ENCODE data around the gene CIBAR2.

The CIBAR2 gene

DNA sequence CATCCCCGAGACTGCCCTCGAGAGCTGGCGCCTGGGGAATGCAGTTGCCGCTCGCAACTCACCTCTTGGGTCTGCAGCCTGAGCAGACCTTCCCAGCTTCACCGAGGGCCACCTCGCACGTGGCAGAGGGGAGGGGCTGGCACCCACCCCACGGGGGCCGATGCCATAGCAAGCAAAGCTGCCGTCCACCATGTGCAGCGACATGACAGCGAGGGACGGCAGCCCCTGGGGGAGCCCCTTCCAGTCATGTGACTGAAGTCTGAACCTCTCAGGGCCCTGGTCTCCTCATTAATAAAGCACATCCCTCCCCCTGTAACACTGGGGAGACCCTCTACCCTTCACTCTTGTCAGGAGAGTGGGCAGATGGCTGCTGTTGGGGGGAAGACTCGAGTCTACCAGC, 30.5 kb downstream of the CIBAR2 start:
- no peak for DNase-seq

DNA sequence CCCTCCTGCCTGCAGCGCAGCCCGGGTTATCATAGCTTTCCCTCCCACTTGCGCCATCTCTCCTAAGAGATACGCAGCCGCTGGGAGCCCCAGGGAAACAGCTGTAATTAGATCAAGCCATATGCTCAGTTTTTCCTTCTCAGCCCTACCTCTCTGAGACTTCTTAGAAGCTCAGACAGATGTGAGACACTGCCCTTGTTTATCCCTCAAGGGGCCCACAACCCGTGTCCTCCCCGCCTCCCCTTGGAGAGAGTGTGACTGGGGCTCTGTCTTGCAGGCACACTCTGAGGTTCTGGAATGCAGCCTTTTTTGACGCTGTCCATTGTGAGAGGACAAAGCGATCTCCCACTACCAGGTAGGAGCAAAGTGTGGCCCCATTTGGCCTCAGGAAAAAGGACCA, 31.2 kb downstream of the CIBAR2 start:
- no peak for DNase-seq

DNA sequence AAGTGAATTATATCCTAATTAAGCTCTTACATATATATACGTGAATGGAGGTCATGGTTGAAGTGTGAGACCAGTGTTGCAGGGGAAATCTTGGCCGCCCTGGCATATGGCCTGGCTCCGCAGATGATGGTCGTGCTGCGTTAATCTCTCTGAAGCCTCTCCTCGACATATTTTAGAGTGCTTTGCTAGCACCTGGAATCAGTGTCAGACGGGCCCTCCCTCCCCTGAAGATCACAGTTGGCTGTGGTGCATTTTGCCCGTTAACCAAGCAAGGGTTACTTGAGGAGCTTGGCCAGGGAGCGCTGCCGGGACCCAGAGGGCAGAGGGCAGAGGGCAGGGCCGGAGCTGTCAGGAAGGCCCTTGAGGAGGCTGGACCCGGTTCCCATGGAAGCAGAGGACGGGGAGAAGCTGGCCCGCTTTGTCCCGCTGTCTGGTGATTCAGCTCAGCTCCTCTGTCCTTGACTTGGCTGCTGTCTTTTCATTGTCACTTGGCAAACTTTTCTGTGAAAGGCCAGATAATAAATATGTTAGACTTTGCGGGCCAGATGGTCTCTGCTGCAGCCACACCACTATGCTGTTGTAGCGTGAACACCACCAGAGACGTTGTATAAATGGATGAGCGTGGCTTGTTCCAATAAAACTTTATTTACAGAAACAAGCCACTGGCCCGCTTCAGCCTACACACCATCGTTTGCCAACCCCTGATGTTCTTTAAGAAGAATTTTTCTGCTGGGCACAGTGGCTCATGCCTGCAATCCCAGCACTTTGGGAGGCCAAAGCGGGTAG, 32.3 kb downstream of the CIBAR2 start:
- no peak for DNase-seq

DNA sequence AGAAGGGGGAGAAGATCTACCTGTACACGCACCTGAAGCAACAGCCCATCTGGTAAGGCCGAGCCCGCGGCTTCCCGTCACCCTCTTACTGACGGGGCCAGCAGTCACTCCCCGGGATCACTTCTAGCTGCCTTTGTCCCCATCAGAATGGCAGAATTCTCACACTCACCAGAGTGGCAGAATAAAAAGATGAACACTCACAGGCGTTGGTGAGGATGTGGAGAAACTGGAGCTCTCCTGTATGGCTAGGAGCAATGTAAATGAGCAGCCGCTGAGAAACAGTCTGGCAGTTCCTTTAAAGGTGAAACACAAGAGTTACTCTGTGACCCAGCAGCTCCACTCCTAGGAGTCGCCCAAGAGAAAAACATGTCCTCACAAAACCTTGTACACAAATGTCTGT, 33.3 kb downstream of the CIBAR2 start:
- DNase-seq = no peak

DNA sequence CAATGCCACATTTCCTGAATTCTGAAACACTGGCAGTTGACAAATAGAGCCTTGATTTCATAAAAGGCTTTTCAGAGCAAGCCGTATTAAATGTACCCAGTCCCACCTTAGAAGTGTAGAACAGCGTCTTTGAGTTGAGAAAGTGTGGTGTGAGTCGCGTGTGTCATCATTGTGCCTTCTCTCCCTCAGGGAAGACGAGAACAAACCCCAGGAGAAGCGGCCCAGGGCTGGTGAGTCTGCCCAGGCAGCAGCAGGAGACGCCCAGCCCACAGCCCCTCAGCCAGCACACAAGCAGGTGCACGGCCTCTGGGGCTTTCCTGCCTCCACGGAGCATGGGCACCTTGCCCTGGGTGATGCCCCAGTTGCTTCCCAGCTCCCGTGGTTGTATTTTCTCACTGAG, 34.0 kb downstream of the CIBAR2 start:
- no peak for DNase-seq

DNA sequence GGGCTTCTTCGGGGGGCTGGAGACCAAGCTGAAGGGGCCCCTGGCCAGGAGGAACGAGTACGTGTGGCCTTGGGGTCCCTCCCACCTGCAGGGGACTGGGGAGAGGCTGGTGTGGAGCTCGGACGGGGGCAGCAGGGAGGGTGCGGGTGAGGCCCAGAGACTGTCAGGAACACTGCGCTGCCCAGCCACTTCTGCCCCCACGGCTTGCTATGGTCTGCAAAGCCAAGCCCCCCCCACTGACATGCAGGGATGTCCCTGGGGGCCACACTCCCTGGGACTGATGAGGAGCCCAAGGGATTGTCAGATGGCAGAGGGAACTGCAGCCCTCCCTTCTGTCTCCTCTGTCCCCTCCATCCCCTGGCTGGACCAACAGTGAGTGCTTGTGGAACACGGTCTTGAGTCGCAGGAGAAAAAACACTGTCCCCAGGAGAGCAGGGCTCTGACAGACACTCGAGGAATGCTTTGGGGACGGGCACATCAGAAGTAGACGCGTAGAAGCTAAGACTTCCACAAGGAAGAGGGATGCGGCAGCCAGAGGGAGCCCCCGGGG, 34.6 kb downstream of the CIBAR2 start:
- no peak for DNase-seq

DNA sequence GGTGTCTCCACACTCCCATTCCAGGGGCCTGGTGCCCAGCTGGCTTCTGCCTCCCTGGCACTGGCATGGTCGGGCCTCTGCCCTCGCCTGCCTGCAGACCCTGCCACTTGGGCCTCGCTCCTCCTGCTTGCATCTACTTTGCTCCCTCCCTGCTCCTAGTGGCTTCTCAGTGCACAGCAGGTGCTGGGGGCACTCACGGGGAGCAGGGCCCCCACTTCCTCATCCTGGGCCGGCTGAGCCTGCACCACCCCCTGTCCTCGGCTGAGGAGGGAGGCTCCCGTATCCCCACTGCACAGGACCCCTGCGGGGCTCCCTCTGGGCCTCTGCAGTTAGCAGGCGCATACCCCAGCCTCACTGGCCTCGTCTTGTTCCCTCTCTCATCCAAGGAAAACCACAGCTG, 35.2 kb downstream of the CIBAR2 start:
- DNase-seq = no peak

DNA sequence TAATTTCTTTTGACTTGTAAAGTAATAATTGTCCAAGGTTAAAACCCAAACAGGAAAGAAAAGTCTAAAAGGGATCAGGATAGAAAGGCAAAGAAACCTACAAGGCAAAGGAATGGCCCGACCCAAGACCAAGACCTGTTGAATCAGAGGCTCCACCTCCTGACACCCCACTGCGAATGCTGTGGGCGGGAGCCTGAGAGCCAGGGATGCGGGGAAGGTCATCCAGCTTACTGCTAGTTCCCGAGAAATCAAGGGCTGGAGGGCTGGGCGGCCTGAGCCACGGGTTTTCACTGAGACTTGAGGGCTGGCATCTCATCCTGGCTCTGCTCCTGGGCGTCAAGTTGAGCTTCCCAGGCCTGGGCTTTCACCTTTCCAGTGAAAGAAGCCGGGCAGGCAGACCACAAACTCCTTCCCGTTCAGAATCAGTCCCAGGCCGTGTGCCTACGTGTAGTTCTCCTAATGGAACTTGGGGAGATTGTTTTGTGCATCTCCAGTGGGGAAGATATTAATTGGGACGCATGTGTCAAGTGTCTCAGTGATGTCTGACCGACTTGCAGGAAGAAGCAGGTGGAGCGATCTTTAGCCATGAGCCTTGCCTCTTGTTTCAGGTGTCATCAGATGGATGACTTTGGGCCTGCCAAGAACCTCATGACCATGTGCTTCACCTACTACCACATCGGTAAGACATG, 36.9 kb downstream of the CIBAR2 start:
- DNase-seq = no peak

DNA sequence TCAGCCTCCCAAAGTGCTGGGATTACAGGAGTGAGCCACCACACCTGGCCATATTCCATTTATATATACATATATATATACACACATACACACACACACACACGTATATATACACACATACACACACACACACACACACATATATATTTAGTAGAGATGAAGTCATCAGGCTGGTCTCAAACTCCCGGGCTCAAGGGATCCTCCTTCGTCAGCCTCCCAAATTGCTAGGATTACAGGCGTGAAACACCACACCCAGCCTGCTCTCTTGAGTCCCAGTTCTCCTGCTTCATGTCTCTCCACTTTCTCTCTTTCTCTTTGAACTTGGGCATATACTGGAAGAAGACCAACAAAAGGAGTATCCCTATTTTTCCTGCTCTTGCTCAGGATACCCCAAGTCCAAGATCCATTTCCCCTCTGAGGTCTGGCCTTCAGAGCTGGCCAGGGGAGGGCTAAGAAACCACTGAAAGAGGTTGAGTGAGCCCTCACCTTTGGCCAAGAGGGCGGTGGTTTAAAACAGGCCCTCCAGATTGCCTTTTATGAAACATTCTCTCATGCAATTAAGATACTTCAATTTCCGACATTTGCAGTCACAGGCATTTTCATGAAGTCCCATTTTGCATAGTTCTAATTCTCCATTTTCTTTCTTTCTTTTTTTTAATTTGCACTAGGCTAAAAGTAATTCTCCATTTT, 37.9 kb downstream of the CIBAR2 start:
- DNase-seq = no peak

DNA sequence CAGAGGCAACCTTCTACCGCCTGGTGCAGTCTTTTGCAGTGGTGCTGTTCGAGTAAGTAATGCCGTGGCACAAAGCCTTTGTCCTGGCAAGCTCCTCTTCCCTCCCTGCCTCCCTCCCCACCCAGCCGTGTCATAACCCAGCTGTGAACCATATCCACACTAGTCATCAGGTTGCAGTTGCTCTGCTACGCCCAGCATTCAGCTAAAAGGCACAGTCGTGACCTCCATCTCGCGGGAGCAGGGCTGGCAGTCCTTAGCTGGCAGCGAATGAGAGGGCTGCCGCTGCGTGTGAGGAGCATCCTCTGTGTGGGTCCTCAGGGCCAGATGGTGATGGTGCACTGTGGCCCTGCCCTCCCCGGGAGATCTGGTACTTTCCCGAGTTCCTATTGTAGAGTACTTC, 39.3 kb downstream of the CIBAR2 start:
- DNase-seq = no peak

DNA sequence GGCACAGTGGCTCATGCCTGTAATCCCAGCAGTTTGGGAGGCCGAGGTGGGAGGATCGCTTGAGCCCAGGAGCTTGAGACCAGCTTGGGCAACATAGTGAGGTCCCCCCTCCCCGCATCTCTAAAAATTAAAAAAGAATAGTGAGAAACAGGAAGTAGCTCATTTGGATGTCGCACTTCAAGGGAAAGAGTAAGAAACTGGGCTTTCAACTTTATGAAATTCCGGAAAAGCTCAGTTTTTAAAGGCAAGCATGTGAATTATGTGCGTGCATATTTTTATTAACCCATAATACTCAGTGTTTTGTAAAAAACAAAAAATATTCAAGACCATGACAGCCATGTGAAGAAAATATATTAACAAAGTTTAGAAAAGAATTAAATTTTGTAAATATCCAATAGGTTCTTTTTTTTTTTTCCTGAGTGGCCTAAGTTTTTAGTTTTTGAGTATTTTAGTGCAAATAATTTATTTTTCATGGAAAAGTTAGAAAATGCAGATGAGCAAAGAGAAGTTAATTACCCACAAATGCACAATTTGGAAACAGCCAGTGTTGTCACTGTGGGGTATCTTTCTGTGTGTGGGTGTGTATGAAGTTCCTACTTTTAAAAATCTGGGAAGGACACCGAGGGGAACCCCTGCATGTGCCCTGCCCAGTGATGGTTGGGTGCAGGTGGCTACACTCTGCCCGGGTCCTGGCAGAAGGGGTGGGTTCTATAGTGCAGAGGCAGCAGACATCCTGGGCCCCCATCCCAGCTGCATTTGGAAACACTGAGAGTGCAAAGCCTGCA, 40.0 kb downstream of the CIBAR2 start:
- no peak for DNase-seq

DNA sequence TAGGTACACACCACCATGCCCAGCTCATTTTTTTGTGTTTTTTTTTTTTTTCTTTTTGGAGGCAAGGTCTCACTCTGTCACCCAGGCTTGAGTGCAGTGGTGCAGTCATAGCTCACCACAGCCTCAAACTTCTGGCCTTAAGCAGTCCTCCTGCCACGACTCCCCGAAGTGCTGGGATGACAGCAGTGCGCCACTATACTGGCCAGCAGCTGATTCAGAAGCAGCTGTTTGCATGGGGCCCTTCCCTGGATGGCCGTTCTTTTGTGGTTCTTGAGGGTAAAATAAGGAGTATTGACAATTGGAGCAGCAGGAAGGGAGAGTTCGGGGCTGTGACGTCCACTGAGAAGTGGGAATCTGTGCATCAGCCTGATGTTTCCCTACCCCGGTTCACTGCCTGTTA, 43.1 kb downstream of the CIBAR2 start:
- DNase-seq = no peak

DNA sequence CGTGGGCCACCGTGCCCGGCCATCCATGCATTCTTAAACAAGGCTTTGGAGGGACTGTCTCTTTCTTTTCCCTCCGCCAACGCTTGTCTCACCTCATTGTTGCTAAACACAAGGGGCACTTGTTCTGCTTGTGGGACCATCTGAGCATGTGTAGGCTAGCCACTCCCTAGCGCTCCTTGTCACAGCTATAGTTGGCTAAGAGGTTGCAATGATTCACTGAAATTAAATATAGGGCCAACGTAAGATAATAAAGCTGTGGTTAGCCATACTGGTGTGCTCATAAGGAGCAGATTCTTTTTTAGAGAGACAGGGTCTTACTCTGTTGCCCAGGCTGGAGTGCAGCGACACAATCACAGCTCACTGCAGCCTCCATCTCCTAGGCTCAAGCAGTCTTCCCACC, 43.5 kb downstream of the CIBAR2 start:
- DNase-seq = no peak

DNA sequence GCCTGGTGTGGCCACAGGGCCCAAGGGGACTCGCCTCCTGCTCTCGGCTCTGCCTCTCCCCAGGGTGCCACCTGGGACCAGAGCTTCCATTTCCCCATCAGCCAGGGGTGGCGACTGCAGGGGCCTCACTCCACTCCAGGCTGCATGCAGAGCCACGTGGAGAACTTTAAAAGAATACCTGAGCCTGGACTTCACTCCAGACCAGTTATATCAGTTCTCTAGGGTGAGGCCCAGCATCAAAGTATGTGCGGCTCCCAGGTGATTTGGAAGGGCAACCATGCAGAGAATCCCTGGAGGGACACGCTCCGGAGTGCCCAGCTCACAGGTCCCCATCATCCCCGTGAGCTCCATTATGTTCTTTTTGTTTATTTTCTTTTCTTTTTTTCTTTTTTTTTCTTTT, 44.8 kb downstream of the CIBAR2 start:
- DNase-seq = no peak

DNA sequence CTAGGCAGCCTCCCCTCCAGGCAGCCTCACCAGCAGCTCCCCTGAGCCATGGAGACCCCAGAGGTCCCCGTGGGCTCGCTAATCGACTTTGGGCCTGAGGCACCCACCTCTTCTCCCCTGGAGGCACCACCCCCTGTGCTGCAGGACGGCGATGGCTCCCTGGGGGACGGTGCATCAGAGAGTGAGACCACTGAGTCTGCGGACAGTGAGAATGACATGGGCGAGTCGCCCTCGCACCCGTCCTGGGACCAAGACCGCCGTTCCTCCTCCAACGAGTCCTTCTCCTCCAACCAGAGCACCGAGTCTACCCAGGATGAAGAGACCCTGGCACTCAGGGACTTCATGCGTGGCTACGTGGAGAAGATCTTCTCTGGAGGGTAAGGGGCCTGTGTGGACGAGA, 45.2 kb downstream of the CIBAR2 start:
- no peak for DNase-seq

DNA sequence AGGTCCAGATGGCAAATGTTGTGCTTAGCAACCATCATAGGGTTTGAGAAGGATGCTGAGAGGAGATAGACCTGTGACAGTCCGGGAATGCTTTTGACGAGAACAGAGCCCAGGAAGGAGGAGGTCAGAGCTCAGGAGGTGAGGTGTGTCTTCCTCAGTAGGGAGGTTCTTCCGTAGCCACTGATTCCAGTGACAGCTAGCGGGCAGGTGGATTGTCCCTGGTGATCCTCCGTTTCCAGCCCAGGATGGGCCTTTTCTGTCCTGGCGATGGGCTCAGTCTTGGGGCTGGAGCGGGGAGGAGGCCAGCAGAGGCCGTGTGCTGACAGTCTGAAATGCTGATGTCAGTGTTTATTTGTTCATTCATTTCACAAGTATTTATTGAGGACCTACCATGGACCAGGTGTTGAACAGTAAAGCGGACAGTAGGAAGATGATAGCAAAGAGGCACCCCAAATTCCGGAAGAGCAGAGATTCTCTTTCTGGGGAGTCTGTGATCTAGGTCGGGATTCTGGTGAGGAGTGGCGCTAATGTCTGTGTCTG, 45.9 kb downstream of the CIBAR2 start:
- no peak for DNase-seq

DNA sequence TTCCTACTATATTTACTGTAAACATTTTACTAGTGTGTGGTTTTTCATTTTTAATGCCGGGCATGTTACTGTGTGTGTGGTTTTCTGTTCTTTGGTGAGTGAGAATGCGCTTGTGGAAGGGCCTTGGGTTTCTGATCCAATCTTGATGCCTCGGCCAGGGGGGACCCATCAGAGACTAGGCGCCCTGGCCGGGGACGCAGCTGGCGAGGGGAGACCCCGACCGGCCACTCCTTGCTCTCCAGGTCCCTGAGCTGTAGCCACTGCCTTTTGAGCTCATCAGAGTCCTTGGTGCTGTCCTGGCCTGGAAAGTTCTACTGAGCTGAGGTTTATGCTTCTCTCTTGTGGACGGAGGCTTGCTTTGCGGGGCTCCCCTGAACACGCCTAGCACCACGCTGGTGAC, 47.2 kb downstream of the CIBAR2 start:
- no peak for DNase-seq

DNA sequence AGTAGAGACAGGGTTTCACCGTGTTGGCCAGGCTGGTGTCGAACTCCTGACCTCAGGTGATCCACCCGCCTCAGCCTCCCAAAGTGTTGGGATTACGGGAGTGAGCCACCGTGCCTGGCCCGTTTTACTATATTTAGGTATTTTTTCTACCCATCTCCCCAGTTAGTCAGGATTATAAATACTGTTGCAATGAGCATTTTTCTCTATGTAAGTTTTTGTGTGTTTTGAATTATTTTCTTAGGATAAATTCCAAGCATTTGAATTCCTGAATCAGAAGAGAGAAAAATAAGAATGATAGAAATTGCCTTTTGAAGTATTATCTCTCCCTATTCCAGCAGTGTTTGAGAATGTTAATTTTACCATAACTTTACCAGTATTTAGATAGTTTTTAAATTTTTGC, 48.1 kb downstream of the CIBAR2 start:
- no peak for DNase-seq

DNA sequence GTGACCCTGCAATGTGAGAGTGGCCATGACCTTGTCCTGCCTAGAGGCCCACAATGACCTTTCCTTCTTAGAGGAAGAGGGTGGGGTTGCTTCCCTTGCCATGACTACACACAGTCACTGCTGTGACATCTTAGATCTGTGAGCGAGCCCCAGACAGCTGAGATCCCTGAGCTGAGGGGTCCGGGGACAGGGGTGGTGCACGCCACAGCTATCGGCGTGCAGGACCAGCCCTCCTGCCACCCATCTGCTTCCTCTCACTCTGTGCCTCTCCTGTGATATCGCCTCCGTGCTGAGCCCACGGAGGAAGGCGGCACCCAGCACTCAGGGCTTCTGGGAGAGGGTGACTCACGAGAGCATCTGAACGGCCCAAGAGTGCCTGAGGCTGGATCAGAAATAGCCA, 49.4 kb downstream of the CIBAR2 start:
- no peak for DNase-seq

DNA sequence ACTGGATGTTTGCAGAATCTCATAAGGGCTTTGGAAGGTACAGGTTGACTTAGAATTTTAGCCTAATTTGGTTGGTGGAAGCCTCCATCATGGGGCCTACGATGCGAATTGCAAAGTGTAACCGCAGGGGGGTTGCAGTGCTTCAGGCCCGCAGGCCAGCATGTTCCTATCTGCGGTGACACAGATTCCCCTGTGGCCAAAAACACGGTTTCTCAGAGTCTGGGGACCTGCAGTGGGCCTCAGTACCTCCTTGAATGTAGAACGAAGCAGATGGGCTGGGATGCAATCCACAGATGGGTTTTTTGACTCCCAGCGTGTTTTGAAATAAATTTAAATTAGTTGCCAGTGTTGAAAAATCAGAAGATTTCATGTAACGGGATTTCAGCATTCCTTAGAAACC, 49.9 kb downstream of the CIBAR2 start:
- no peak for DNase-seq

DNA sequence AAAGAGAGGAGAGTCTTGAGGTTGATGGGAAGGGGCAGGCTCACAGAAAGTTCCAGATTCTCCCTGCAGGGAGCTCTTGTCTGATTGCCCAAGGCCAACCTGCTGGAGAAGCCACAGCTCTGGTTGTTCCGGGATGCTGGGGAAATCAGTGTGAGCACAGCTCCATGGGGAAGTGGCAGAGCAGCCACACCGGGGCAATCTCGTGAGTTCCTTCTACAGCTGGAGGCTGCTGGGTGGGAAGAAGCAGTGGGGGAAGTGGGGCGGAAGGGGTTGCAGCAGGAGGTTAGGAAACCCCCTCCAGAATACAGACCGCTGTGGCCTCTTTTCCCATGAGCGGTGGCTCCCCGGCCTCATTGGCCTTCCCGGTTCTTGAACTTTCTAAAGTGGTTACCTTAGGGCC, 50.7 kb downstream of the CIBAR2 start:
- DNase-seq = no peak

DNA sequence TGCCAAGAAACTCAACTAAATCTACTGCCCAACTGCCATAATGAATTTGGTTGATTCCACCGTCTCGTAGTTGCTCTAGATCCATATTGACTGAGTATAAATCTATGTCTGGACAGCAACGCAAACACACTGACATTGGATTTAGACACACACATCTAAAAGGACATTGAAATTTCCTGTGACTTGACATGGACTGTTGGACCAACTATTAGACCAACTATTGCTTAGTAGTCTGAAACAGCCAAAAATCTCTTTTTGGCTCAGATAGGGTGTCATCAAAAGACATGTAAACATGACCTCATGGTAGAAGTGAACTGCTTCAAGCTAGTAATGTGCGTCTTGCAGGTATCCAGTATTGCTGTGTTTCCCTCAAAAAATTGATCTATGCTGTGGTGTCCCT, 53.4 kb downstream of the CIBAR2 start:
- DNase-seq = no peak

DNA sequence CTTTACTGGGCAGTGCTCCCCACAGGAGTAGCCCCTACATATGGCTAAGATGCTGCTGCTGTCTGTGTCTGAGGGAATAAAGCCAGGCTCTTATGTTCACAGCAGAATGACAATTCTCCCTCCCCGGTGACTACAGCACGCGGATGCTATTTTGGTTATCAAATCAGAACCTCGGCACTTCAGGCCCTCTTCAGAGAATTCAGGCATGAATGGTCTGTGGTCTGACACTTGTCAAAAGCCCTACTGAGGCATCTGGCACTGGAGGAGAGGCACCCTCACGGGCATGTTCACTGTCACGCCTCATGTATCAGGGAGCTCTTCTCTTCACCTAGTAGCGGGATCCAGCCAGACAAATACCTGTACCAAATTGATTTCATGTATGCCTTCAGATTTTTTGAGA, 54.3 kb downstream of the CIBAR2 start:
- no peak for DNase-seq
